GM13976 (cell line): ENCODE results near the gene EEFSEC.

Experiments
- DNase-seq: peaks from one replicate; pipeline ENCODE4 v3.0.0; 2012; ENCODE audit warnings: low spot score
- in situ Hi-C: fragments of 300-500 bp; cut with MboI; formaldehyde crosslinking; loops from one replicate; pipeline ENCODE4 v1.12.0; 2022; ENCODE audit warnings: low sequenced_read_pairs, mixed read lengths, inconsistent platforms; ENCODE audit not compliant: unreplicated experiment
- TF ChIP-seq, protein P1 (sequence below): IDR thresholded peaks from 2 replicates; pipeline ENCODE4 v1.5.1; 2012; ENCODE audit warnings: borderline replicate concordance, mild to moderate bottlenecking; ENCODE audit not compliant: insufficient read depth; ENCODE audit errors: extremely low read depth, missing control alignments, control extremely low read depth

EEFSEC gene

DNA sequence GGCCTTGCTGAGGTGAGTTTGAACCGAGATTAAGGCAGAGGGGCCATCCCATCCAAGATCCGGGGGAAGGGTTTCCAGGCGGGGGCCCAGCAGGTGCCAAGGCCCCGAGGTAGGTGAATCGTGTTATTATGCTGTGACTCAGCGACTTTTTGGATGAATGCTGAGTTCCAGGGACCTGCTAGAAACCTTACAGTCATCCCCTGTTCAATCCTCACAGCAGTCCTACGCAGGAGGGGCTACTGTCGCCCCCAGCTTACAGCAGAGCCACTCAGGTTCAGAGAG lies 272.5 kb downstream of the EEFSEC start:
- TF ChIP-seq, protein P1, sequence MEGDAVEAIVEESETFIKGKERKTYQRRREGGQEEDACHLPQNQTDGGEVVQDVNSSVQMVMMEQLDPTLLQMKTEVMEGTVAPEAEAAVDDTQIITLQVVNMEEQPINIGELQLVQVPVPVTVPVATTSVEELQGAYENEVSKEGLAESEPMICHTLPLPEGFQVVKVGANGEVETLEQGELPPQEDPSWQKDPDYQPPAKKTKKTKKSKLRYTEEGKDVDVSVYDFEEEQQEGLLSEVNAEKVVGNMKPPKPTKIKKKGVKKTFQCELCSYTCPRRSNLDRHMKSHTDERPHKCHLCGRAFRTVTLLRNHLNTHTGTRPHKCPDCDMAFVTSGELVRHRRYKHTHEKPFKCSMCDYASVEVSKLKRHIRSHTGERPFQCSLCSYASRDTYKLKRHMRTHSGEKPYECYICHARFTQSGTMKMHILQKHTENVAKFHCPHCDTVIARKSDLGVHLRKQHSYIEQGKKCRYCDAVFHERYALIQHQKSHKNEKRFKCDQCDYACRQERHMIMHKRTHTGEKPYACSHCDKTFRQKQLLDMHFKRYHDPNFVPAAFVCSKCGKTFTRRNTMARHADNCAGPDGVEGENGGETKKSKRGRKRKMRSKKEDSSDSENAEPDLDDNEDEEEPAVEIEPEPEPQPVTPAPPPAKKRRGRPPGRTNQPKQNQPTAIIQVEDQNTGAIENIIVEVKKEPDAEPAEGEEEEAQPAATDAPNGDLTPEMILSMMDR, result no peak
- DNase-seq, result no peak
- in situ Hi-C loops, result loop anchor here (10.0 kb wide), 1 partner anchor 69 kb away; the partner anchor contains the start of gene GATA2

DNA sequence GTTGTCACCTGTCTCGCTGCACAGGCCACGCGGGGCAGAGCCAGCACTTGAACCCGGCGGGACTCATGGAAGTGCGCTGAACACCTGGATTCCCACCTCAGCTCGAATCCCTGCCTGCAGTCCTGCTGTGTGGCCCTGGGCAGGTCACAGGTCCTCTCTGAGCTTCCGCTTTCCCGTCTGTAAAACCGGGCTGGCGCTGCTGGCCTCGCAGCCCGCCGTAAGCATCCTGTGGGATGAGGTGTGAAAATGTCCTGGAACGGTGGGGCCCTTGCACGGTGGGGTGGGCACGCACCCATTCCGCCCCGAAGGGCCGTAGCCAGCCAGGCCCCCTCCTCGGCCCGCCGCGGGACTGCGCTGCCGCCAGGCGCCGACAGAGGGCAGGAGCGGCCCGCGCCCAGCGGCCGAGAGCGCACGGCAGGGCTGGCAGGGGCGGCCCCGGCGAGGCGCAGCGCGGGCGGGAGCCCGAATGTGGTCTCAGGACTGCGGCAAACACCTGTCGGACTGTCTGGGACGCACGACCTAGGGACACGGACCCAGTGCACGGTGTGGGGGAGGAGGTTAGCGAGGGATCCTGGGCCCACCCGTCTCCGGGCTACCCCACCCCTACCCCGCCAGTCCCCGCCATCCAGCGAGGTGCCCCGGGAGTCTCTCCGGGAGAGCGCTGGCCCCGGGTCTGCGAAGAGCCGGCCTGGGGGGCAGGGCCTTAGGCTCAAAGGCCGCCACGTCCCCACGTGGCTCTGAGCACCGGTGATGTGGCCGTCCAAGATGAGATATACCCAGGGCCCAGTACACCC lies 273.0 kb downstream of the EEFSEC start:
- in situ Hi-C loops, result loop anchor here (10.0 kb wide), 1 partner anchor 68 kb away; the partner anchor contains the start of gene GATA2
- DNase-seq, result peak; percentile 96
- TF ChIP-seq, protein P1, result peak; percentile 99

DNA sequence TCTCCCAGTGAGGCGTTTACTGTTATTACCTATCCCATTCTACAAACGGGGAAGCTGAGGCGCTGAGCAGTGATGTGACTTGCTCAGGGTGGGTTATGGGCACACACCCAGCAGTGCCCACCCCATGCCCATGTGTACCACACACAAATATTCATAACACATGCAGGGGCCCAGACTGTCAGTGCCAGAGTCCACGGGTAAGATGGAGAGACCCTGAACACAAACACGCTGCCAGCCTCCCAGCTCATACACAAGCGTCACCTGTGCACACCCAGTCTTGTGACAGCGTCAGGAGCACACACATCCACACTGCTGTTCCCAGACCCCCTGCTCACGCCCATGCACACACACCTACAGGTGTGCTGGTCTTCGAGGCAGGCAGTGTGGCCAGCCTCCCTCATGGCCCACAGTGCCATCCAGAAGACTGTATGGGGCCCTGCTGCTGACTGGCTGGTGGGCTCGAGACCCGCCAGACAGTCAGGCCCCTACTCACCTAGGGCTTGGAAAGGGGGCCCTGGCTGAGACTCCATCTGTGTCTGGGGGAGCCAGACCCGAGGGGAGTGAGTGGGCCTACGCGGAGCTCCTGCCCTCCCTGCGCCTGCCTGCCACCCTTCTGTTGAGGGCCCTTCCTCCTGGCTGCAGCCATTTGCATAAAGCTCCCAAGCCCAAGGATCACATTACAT lies 274.0 kb downstream of the EEFSEC start:
- TF ChIP-seq, protein P1, result no peak
- in situ Hi-C loops, result loop anchor here (10.0 kb wide), 1 partner anchor 67 kb away; the partner anchor contains the start of gene GATA2
- no peak for DNase-seq

DNA sequence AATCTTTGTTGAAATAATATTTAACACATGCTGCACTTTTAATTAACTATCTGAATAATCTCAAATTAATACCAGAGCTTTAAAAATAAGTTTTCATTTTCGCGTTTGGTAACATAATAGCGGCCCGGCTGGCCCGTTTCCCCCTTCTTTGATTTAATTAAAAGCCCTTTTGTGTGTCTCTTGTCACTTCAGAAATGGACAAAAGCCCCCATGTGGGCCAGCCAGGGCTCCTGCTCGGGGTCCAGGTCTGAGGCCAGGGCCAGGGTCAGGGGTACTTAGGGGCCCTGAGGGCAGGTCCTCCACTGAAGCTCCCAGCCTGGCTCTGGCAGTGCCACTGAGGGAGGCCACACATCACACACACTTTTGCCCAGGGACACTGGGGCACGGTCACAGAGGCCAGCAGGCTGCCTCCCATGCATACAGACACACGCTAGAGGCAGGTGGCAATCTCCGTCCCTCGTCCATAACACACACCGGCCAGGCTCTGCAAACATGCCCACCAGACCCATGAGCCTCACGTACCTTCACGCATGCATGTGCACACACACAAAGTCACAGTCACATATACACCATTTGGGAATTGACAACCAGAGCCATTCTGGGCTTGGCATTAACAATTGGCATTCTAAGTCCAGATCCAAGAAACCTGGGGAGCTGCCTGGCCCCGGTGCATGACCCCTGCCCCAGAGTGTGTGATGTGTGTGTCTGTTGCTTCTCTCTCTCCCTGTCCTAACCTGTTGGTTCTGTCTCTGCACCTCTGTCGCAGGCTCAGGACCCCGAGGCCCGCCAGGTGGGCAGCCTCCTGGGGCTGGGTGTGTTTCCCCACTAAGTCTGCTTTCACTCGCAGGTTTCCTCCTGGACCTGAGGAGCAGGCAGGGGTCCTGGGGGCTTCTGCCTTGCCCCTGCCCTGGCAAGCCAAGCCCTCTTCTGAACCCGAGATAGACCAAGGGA lies 274.9 kb downstream of the EEFSEC start:
- in situ Hi-C loops, result loop anchor here (10.0 kb wide), 1 partner anchor 67 kb away; the partner anchor contains the start of gene GATA2
- TF ChIP-seq, protein P1, result no peak
- no peak for DNase-seq

DNA sequence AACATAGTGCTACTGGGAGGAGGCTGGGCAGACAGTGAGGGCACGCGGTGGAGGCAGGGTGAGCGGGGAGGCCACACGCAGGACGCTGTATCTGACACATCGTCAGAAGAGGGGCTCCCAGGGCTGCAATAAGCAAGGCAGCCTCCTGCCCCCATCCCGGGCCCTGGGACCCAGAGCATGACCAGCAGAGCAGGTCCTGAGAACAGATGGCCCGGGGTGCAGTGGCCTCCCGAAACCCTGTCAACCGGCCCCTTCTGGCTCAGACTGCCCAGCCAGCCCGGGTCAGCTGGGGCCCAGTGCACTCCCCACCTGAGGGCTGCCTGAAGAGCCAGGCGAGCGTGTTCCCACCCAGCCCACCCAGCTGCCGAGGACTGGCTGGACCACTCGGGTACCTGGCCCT lies 276.0 kb downstream of the EEFSEC start:
- TF ChIP-seq, protein P1, result no peak
- in situ Hi-C loops, result loop anchor here (10.0 kb wide), 1 partner anchor 66 kb away; the partner anchor contains the start of gene GATA2
- DNase-seq, result no peak

DNA sequence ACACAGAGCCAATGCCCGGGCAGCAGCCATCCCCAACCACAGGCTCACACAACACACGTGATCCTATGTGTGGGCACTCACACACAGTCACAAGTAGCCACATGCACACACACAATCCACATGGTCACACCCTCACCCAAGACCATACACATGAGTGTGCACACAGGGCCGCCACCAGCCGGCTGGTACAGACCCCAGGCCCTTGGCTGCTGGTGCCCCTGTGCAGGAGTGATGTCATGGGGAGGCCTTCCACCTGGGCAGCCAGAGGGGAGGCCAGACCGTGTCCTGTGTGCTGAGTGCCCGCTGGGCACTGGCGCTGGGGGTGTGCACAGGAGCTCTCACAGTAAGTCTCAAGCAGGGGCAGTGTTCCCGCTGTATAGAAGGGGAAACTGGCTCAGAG lies 276.5 kb downstream of the EEFSEC start:
- in situ Hi-C loops, result loop anchor here (10.0 kb wide), 1 partner anchor 65 kb away; the partner anchor contains the start of gene GATA2
- no peak for DNase-seq
- TF ChIP-seq, protein P1, result no peak
